ENCODE data around the gene C11orf86.

GRCh38 chr11:66950112-66950535 lies 25.0 kb upstream of the C11orf86 start:
- TF ChIP-seq CTCF (conservative IDR thresholded peaks at IDR 0.05; ENCODE audit: low read length) (no peak), EZH2phosphoT487 (IDR thresholded peaks at IDR 0.05; ENCODE audit: borderline replicate concordance, low read depth, low read length) (no peak)

All from OCI-LY7 (cell line).